ENCODE results near the gene SUCLA2.

DNA sequence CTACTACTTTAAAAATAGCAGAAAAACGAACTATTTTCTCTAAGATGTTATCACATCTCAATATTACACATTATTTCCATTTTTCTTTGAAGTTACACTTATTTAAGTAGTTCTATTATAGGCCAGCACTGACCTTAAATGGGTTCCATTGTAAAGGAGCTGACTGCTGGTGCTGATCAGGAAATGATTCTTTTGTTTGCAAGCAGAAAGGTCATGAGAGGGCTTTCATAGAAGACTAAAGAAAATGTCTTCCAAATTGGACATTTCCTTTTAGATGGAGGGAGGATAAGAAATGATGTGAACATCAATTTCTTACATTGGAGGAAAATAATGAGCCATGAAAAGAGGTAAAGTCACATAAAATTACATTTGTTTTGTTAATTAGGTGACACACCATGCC is 96.2 kb downstream of the SUCLA2 start:
- TF ChIP-seq, protein P1, sequence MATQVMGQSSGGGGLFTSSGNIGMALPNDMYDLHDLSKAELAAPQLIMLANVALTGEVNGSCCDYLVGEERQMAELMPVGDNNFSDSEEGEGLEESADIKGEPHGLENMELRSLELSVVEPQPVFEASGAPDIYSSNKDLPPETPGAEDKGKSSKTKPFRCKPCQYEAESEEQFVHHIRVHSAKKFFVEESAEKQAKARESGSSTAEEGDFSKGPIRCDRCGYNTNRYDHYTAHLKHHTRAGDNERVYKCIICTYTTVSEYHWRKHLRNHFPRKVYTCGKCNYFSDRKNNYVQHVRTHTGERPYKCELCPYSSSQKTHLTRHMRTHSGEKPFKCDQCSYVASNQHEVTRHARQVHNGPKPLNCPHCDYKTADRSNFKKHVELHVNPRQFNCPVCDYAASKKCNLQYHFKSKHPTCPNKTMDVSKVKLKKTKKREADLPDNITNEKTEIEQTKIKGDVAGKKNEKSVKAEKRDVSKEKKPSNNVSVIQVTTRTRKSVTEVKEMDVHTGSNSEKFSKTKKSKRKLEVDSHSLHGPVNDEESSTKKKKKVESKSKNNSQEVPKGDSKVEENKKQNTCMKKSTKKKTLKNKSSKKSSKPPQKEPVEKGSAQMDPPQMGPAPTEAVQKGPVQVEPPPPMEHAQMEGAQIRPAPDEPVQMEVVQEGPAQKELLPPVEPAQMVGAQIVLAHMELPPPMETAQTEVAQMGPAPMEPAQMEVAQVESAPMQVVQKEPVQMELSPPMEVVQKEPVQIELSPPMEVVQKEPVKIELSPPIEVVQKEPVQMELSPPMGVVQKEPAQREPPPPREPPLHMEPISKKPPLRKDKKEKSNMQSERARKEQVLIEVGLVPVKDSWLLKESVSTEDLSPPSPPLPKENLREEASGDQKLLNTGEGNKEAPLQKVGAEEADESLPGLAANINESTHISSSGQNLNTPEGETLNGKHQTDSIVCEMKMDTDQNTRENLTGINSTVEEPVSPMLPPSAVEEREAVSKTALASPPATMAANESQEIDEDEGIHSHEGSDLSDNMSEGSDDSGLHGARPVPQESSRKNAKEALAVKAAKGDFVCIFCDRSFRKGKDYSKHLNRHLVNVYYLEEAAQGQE (IDR thresholded peaks at IDR 0.05; ENCODE audit: insufficient read depth in 1 of 2, low read depth in 2 of 2, low read length in 2 of 2): no peak
- TF ChIP-seq POLR2AphosphoS5 (IDR thresholded peaks at IDR 0.05; ENCODE audit: low read depth, low read length) (no peak), TAF1 (IDR thresholded peaks at IDR 0.05; ENCODE audit: borderline replicate concordance, insufficient read depth, low read length) (no peak)
